DMS153 treated with DMSO at 0.1 percent for 48 hours (cell line): ENCODE results near the gene EPB41L2.

Experiments used
- DNase-seq: peaks from one replicate; lab custom pipeline; 2025; ENCODE audit not compliant: unreplicated experiment; lab: John Stamatoyannopoulos, UW

EPB41L2 gene

DNA sequence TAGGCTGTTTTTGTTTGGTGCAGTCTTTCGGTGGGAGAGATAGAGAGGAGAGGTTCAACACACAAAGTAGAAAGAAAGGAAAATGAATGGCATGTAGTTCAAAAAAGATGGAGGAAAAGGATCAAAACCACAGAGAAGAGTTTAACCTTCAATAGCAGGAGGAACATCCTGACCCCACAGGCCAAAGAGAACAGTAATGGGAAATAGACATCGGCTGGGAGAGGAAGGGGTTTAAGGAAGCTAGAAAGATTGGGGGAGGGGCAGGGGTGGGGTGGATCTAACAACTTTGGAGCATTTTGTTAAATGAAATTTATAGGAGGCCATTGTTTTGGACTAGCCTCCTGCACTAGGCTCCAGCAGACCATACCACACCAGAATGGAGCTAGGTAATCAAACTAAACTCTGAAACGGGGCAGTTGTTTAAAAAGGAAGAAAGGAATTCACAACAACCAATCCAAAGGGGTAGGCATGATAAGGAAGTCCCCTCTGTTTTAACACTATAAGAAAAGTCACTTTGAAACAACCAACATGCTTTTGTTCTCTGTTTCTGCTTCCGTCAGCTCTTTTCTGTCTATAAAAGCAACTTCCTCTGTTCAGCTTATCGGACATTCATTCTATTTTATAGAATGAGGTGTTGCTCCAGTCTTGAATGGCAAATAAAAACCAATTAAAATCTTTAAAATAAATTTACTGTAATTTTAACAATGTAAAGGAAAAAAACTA is 82.6 kb downstream of the EPB41L2 start:
- no peak for DNase-seq

- DNase-seq = no peak
These were observed 84.2 kb downstream of the EPB41L2 start for GRCh38 chr6:130978660-130979396.

DNA sequence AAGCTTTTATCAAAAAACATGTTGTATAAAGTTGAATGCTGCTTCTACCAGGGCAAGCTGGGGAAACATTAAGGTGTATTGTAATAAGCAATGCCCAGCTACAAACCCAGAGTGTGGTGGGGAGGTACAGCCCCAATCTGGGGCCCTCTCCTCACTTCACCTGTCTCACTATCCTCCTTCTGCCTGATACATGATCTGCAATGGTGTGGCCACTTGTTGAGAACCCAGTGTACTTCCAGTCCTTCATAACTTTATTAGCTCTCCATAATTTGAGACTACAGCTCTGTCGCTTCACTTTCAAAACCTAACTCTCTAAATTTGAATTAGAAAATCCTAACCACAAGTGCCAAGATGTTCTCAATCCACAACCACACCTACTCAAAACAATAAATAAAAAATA is 84.9 kb downstream of the EPB41L2 start:
- DNase-seq = no peak

GRCh38 chr6:130975325-130975724 is 87.7 kb downstream of the EPB41L2 start:
- no peak for DNase-seq

DNA sequence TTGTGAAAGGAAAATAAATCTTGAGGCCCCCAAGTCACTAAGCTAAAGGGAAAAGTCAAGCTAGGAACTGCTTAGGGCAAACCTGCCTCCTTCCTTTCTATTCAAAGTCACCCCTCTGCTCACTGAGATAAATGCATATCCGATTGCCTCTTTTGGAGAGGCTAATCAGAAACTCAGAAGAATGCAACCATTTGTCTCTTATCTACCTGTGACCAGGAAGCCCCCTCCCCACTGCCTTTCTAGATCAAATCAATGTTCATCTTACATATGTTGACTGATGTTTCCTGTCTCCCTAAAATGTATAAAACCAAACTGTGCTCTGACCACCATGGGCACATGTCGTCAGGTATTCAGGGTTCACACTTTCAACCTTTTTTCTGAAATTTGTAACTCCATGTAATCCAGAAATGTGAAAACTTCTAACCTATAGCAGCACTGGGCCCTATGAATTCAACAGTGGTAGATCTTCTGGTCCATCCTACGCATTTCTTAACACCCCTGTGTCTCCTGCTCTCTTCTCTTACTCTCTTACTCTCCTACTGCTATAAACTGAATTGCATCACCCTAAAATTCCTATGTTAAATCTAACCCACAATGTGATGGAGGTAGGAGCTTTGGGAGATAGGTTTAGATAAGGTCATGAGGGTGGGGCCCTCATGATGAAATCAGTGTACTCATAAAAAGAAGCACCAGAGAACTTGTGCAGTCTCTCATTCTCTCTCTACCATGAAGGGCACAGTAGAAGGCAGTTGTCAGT is 89.3 kb downstream of the EPB41L2 start:
- DNase-seq = no peak

GRCh38 chr6:130971504-130971903 is 91.5 kb downstream of the EPB41L2 start:
- no peak for DNase-seq

GRCh38 chr6:130970839-130971410 is 92.1 kb downstream of the EPB41L2 start:
- DNase-seq = no peak

DNA sequence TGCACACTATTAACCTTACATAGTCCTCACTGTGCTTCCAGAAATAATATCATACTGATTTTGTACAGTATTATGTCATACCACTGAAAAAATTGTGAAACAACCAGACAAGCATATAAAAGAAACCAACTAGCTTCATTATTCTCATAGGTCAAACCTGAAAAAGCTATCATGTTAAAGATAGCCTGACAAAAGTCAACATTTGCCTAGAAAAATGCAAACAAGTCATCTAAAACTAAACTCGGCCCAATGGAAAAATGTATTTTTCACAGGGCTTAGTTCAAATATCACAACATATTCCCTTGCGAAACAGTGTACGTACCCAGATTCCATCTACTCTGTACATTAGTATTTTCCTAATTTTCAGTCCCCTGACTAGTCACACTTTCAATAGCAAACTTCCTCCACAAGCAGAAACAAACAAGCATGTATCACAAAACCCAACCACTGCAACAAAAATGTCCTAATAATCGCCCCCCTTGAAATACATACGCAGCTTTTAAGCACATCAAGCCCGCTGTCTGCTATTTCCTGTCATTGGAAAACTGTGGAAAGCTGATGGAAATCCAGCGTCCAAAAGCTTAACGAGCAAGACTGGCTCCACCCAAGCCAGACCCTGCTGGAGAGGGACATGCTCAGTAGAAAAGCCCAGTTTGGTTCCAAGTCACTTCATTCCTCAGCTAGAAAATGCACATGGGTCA is 93.1 kb downstream of the EPB41L2 start:
- no peak for DNase-seq

DNA sequence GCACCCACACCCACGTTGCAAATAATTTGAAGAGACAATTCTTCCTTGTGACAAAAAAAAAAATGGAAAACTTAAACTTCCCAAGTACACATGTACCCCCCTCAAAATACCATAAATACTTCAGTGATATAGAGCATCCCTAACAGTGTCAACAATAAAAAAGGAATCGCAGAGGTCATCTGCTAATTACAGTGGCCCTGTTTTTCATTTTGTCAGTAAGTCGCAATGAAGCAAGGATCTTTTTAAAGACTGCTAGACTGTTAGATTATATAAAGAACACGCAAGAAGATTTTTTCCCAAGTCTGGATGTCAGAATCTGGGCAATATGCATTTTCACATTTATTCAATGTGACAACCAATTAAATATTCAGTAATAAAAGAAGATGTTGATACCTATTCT is 93.9 kb downstream of the EPB41L2 start:
- DNase-seq = no peak

DNA sequence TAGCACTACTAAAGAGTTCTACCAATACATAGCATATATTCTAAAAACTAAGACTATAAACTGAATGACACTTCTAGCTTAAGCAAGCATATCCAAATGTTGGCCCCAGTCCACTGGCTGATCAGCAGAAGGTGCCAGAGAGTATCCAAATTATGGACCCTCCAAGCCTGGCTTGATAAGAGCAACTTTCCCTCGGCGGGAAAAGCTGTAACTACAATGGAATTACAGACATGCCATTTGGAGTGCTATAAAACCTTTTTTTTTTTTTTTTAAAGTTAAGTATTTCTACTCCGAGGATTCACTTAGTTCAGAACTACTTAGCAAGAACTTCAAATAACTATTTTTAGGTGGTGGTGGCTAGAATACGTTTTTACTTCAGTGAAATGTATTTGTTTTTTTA is 94.6 kb downstream of the EPB41L2 start:
- DNase-seq = no peak

- DNase-seq = no peak
These were observed 95.3 kb downstream of the EPB41L2 start for GRCh38 chr6:130967502-130968445.

GRCh38 chr6:130966344-130966980 is 96.6 kb downstream of the EPB41L2 start:
- DNase-seq = no peak

DNA sequence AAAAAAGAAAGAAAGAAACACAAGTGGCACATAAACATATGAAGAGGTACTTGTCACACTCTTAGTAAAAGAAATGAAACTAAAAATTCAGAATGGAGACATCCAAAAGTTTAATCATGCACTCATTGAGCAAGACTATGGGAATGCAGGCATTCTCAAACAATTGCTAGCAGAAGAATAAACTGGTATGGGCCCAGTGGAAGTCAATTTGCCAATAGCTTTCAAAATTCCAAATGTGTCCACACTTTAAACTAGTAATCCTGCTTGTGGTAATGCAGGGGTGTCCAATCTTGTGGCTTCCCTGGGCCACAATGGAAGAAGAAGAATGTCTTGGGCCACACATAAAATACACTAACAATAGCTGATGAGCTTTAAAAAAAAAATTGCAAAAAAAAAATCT is 97.4 kb downstream of the EPB41L2 start:
- DNase-seq = no peak

- no peak for DNase-seq
These were observed 98.0 kb downstream of the EPB41L2 start for GRCh38 chr6:130964808-130965604.

DNA sequence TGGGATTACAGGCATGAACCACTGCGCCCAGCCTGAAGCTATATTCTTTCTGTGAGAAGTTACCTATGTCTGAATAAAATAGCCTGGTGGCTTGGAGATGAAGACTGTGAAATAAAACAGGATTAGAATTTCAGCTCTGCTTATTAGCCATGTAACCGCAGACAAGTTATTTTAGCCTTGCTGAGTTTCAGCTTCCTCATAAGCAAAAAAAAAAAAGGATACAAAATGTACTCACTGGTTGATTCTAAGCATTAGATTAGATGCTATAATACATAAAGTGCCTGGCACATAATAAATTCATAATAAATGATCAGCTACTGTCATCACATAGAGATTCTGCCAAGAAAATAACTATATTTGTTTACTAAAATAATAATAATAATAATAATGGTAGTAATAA is 98.8 kb downstream of the EPB41L2 start:
- DNase-seq = no peak

GRCh38 chr6:130962966-130963365 is 100.1 kb downstream of the EPB41L2 start:
- DNase-seq = no peak

DNA sequence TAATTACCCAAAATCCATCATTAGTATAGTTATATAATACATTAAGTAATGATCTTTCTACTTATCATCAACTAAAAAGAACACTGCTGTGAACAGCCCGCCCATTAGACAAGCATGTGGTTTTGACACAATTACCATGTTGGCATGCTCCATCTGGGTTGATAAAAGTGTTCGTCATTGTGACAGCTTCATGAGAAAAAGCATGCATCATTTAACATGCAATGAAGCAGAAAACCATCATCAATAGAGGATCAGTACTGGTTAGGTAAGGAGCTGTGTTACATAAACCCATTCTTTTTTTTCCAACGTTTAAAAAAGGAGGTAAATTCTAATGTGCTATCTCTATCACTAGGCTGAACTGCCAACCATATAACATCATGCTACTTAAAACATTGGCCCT is 101.9 kb downstream of the EPB41L2 start:
- no peak for DNase-seq

DNA sequence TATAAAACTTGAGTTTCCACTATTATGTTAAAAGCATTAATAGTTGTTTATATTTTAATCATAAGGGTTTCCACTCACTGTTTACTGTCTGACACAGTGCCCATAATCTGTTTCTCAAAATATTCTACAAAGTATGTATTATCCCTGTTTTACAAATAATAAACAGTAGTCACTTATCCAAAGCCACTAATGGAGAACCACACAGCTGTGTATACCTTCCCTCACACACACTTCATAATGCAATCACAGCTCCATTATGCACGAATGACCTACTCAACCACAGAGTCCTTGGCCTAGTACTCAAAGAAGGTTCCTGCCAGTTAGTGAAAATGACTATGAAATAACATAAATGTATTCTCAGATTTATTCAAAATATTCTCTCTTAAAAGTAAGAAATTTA is 103.1 kb downstream of the EPB41L2 start:
- no peak for DNase-seq

- DNase-seq = no peak
These were observed 104.6 kb downstream of the EPB41L2 start for GRCh38 chr6:130958468-130958867.
